Stimulated activated naive CD8-positive, alpha-beta T cell treated with anti-CD3 and anti-CD28 coated beads, Interleukin-15, Interleukin-2, amounts not matched to agents 100 U/mL and 50 U/mL, for 24 hours (primary cell): Measurements from ENCODE around the gene COIL.
"Not testable (repeated sequence)": the region's sequence is repeated elsewhere in the genome, so short reads cannot be mapped to it uniquely, and the experiment has no call there.

Source experiments
- ATAC-seq: fragments of 150-1000 bp; cut with Tn5 transposase; one replicate; pipeline ENCODE4 v1.10.0; 2021
- DNase-seq: peaks from one replicate; pipeline ENCODE4 v3.0.0; 2021

COIL gene

GRCh38 chr17:56960596-56961538, at the start of gene COIL:
COIL (minus strand) TSS chr17:56961050; CDS start chr17:56961019, 31 bp downstream.
- peak; percentile 97 for DNase-seq
- peak; percentile 98 for ATAC-seq

- ATAC-seq (no peak), DNase-seq (no peak)
These were observed 49.6 kb upstream of the COIL start for GRCh38 chr17:57010487-57010886.

GRCh38 chr17:57009737-57010445, 49.0 kb upstream of the COIL start:
- peak; percentile 63 for DNase-seq
- peak; percentile 80 for ATAC-seq

- no peak for DNase-seq
- no peak for ATAC-seq
These were observed 48.1 kb upstream of the COIL start for GRCh38 chr17:57008958-57009357.

GRCh38 chr17:57006040-57006439, 45.2 kb upstream of the COIL start:
- no peak for DNase-seq
- no peak for ATAC-seq

GRCh38 chr17:57004944-57005579, 44.2 kb upstream of the COIL start:
- ATAC-seq (no peak), DNase-seq (no peak)

GRCh38 chr17:57002904-57003303, 42.1 kb upstream of the COIL start:
- ATAC-seq (no peak), DNase-seq (no peak)

GRCh38 chr17:57001541-57001940, 40.7 kb upstream of the COIL start:
- DNase-seq (no peak), ATAC-seq (no peak)

GRCh38 chr17:56997313-56997712, 36.5 kb upstream of the COIL start:
- DNase-seq (no peak), ATAC-seq (no peak)

- DNase-seq (no peak), ATAC-seq (no peak)
These were observed 34.9 kb upstream of the COIL start for GRCh38 chr17:56995766-56996165.

- no peak for DNase-seq
These were observed 33.4 kb upstream of the COIL start for GRCh38 chr17:56994009-56994792.

GRCh38 chr17:56992364-56992763, 31.5 kb upstream of the COIL start:
- ATAC-seq (no peak), DNase-seq (no peak)

More at GRCh38 chr17:56994009-56994792, 33.4 kb upstream of the COIL start:
- ATAC-seq: no peak

GRCh38 chr17:56988901-56989572, 28.2 kb upstream of the COIL start:
- DNase-seq (no peak), ATAC-seq (no peak)

GRCh38 chr17:56987283-56987834, 26.5 kb upstream of the COIL start:
- ATAC-seq: no peak
- no peak for DNase-seq

- DNase-seq: no peak
- no peak for ATAC-seq
These were observed 24.7 kb upstream of the COIL start for GRCh38 chr17:56985371-56986162.

- DNase-seq: no peak
- ATAC-seq: no peak
These were observed 22.5 kb upstream of the COIL start for GRCh38 chr17:56983366-56983765.

GRCh38 chr17:56982312-56982711, 21.5 kb upstream of the COIL start:
- ATAC-seq (no peak), DNase-seq (no peak)

- not testable (repeated sequence) for ATAC-seq, DNase-seq
These were observed 19.7 kb upstream of the COIL start for GRCh38 chr17:56980526-56980925.

- DNase-seq (no peak), ATAC-seq (no peak)
These were observed 18.2 kb upstream of the COIL start for GRCh38 chr17:56979091-56979480.

- ATAC-seq (peak; percentile 52), DNase-seq (no peak)
These were observed 17.7 kb upstream of the COIL start for GRCh38 chr17:56978441-56979090.
